Hepatocyte (in vitro differentiated cells): ENCODE measurements around the gene FADS6. TPM values are rescaled to one million over a fixed set of nuclear protein-coding genes. Genes with fewer than 3 reads are reported as not detected.

ENCODE experiments used
- DNase-seq: peaks from one replicate; pipeline ENCODE4 v3.0.0-alpha.2; 2016; ENCODE audit warnings: low spot score
- H2AFZ ChIP-seq: fragments of 200-600 bp; sonication (generic); 2 replicates; pipeline ENCODE4 v1.6.0; 2016; ENCODE audit warnings: antibody characterized with exemption, mild to moderate bottlenecking
- H3K27ac ChIP-seq: fragments of 200-600 bp; sonication (generic); 2 replicates; pipeline ENCODE4 v1.5.1; 2016; ENCODE audit warnings: mild to moderate bottlenecking
- H3K27me3 ChIP-seq: fragments of 200-600 bp; sonication (generic); 2 replicates; pipeline ENCODE4 v1.6.1; 2016
- H3K36me3 ChIP-seq: fragments of 200-600 bp; sonication (generic); replicated peaks from 2 replicates; pipeline ENCODE4 v1.5.1; 2016; ENCODE audit warnings: low read depth; ENCODE audit not compliant: insufficient read depth
- H3K4me1 ChIP-seq: fragments of 200-600 bp; sonication (generic); 2 replicates; pipeline ENCODE4 v1.5.1; 2016; ENCODE audit warnings: mild to moderate bottlenecking, moderate library complexity; ENCODE audit not compliant: insufficient read depth
- H3K4me2 ChIP-seq: fragments of 200-600 bp; sonication (generic); 2 replicates; pipeline ENCODE4 v1.6.0; 2016
- H3K4me3 ChIP-seq: fragments of 200-600 bp; sonication (generic); 2 replicates; pipeline ENCODE4 v1.5.1; 2016; ENCODE audit warnings: mild to moderate bottlenecking
- H3K79me2 ChIP-seq: fragments of 200-600 bp; sonication (generic); 2 replicates; pipeline ENCODE4 v1.6.0; 2017; ENCODE audit warnings: mild to moderate bottlenecking
- H3K9me2 ChIP-seq: fragments of 200-600 bp; sonication (generic); replicated peaks from 2 replicates; pipeline ENCODE4 v1.6.0; 2017; ENCODE audit warnings: mild to moderate bottlenecking; ENCODE audit not compliant: insufficient read depth
- H3K9me3 ChIP-seq: fragments of 200-600 bp; sonication (generic); 2 replicates; pipeline ENCODE4 v1.5.1; 2016; ENCODE audit warnings: low read depth, mild to moderate bottlenecking
- H4K20me1 ChIP-seq: fragments of 200-600 bp; sonication (generic); 2 replicates; pipeline ENCODE4 v1.6.0; 2016; ENCODE audit warnings: mild to moderate bottlenecking; ENCODE audit not compliant: insufficient read depth, poor library complexity, severe bottlenecking
- CTCF ChIP-seq: fragments of 200-600 bp; sonication (generic); IDR thresholded peaks from 2 replicates; pipeline ENCODE4 v1.5.1; 2016; ENCODE audit warnings: antibody characterized with exemption, mild to moderate bottlenecking; ENCODE audit not compliant: poor library complexity
- EZH2 ChIP-seq: fragments of 200-600 bp; sonication (generic); IDR thresholded peaks from 2 replicates; pipeline ENCODE4 v1.6.1; 2016; ENCODE audit warnings: antibody characterized with exemption, mild to moderate bottlenecking, borderline replicate concordance
- EZH2phosphoT487 ChIP-seq: fragments of 200-600 bp; sonication (generic); IDR thresholded peaks from one replicate; pipeline ENCODE4 v1.6.1; 2018; ENCODE audit warnings: antibody characterized with exemption, mild to moderate bottlenecking, low read depth, moderate library complexity; ENCODE audit not compliant: unreplicated experiment, severe bottlenecking
- WGBS: methylation state at CpG from one replicate; pipeline ENCODE4 v1.1.6; 2016; ENCODE audit warnings: low lambda C conversion rate; ENCODE audit errors: missing lambda C conversion rate; 5-methylcytosine and 5-hydroxymethylcytosine counted together
- polyA plus RNA-seq: library from polyadenylated mRNA; unstranded; fragments of >200 nt; fragmentation: Nextera tagmentation; extraction: Ambion mirVana; gene quantifications from 2 replicates; pipeline ENCODE4 v1.2.1, GENCODE V29; 2016
- total RNA-seq: library from RNA; depleted of rRNA; stranded (reverse); fragments of >200 nt; gene quantifications from 2 replicates; pipeline ENCODE4 v1.2.3, GENCODE V29; 2014

Gene FADS6
- total and polyA plus RNA-seq, 2 experiments from 2014 or later, result 4.2 to 4.3 TPM

- 16% methylated on average over 37 of the region's 44 CpGs for WGBS
- Histone ChIP-seq H3K79me2 (no peaks in the 10 kb centered on the region), H3K9me2 (no peaks in the 10 kb centered on the region), H4K20me1 (no peaks in the 10 kb centered on the region), H2AFZ (no peak overlapping the region), H3K27me3 (peaks cover 58% of the 10 kb centered on the region), H3K9me3 (no peaks in the 10 kb centered on the region), H3K27ac (no peak overlapping the region), H3K4me1 (peaks cover 17% of the 10 kb centered on the region), H3K36me3 (no peaks in the 10 kb centered on the region), H3K4me2 (peak overlapping the region; percentile 95), H3K4me3 (no peak overlapping the region)
- TF ChIP-seq EZH2 (peak; percentile 90), EZH2phosphoT487 (no peak), CTCF (no peak)
- no peak for DNase-seq
These were observed 33.1 kb downstream of the FADS6 start for GRCh38 chr17:74860229-74860871.

GRCh38 chr17:74859459-74860228, 33.8 kb downstream of the FADS6 start, which contains the start of gene GRIN2C:
Gene GRIN2C, minus strand, starts transcription at chr17:74859885. Its CDS starts 4,793 bp downstream, at chr17:74855092.
- peak within 1 kb of the TSS; percentile 95 for H3K4me2 ChIP-seq
- H3K36me3 ChIP-seq, result no peaks in the 10 kb centered on the region
- DNase-seq, result peak; percentile 42
- WGBS, result 14% methylated on average over 32 of the region's 72 CpGs
- H2AFZ ChIP-seq, result no peak within 1 kb of the TSS
- no peaks in the 10 kb centered on the region for H3K9me2 ChIP-seq
- H3K79me2 ChIP-seq, result no peaks in the 10 kb centered on the region
- H3K27ac ChIP-seq, result no peak within 1 kb of the TSS
- no peaks in the 10 kb centered on the region for H4K20me1 ChIP-seq
- TF ChIP-seq EZH2phosphoT487 (peak; percentile 34), EZH2 (peak; percentile 7), CTCF (peak; percentile 47)
- peaks cover 65% of the 10 kb centered on the region for H3K27me3 ChIP-seq
- peak within 1 kb of the TSS; percentile 39 for H3K4me3 ChIP-seq
- no peaks in the 10 kb centered on the region for H3K9me3 ChIP-seq
- peaks cover 17% of the 10 kb centered on the region for H3K4me1 ChIP-seq

- peaks cover 73% of the 10 kb centered on the region for H3K27me3 ChIP-seq
These were observed 34.6 kb downstream of the FADS6 start for GRCh38 chr17:74858672-74859458.

More at GRCh38 chr17:74858672-74859458, 34.6 kb downstream of the FADS6 start:
- Histone ChIP-seq H3K9me3 (no peaks in the 10 kb centered on the region), H3K79me2 (no peaks in the 10 kb centered on the region), H3K27ac (no peak overlapping the region), H3K4me2 (peak overlapping the region; percentile 95), H2AFZ (no peak overlapping the region), H4K20me1 (no peaks in the 10 kb centered on the region), H3K4me3 (no peak overlapping the region), H3K4me1 (peaks cover 17% of the 10 kb centered on the region), H3K36me3 (no peaks in the 10 kb centered on the region), H3K9me2 (no peaks in the 10 kb centered on the region)
- no peak for DNase-seq
- 65% methylated on average over 12 of the region's 12 CpGs for WGBS
- no peak for TF ChIP-seq EZH2phosphoT487
- no peak for TF ChIP-seq EZH2
- no peak for TF ChIP-seq CTCF
